K562 (cell line): ENCODE measurements around the gene SNX12. TPM values are rescaled to one million over a fixed set of nuclear protein-coding genes. Genes with fewer than 3 reads are reported as not detected.

Experiments
- AFF1 ChIP-seq, 2 experiments: fragments of 450-650 bp; IDR thresholded peaks; 2 replicates each; pipeline ENCODE4 v1.6.1; 2018; ENCODE audit warnings: mild to moderate bottlenecking in 2 of 2, low read depth in 1 of 2; ENCODE audit not compliant: partially characterized antibody in 2 of 2
- ARNT ChIP-seq, 2 experiments: fragments of 450-650 bp; IDR thresholded peaks; 2 replicates each; pipeline ENCODE4 v1.6.1; 2016; ENCODE audit warnings: mild to moderate bottlenecking in 1 of 2
- ATF4 ChIP-seq: fragments of 450-650 bp; formaldehyde crosslinking; IDR thresholded peaks from 2 replicates; pipeline ENCODE4 v1.4.0; 2022; ENCODE audit warnings: mild to moderate bottlenecking, moderate library complexity
- ATF7 ChIP-seq: fragments of 450-650 bp; IDR thresholded peaks from 2 replicates; pipeline ENCODE4 v1.7.1; 2014; ENCODE audit warnings: mild to moderate bottlenecking, moderate library complexity
- EP400 ChIP-seq: fragments of 450-650 bp; IDR thresholded peaks from 2 replicates; pipeline ENCODE4 v1.6.1; 2017; ENCODE audit warnings: antibody characterized with exemption, mild to moderate bottlenecking, moderate library complexity
- FOXK2 ChIP-seq, 2 experiments: fragments of 450-650 bp; IDR thresholded peaks in 1 of 2; conservative IDR thresholded peaks in 1 of 2; 2 replicates each; pipeline ENCODE4 v1.6.1; 2016; ENCODE audit warnings: low read depth in 2 of 2, mild to moderate bottlenecking in 1 of 2
- ID3 ChIP-seq, 2 experiments: fragments of 250-450 bp in 1 of 2; fragments of 450-650 bp in 1 of 2; sonication (Bioruptor Pico) in 1 of 2; IDR thresholded peaks; 2 replicates each; pipeline versions ENCODE4 v1.6.1 to v1.8.0; 2016 to 2021; ENCODE audit warnings: mild to moderate bottlenecking in 2 of 2, moderate library complexity in 2 of 2, missing compliant biosample characterization in 1 of 2, missing genetic modification characterization in 1 of 2
- NR2C2 ChIP-seq, 2 experiments: fragments of 200-800 bp in 1 of 2; sonication (Bioruptor generic) in 1 of 2; sonication (generic) in 1 of 2; formaldehyde crosslinking in 1 of 2; IDR thresholded peaks; 2 replicates each; pipeline versions ENCODE4 v1.6.1 to v1.8.0; 2016 to 2022; ENCODE audit warnings: mild to moderate bottlenecking in 1 of 2, missing compliant biosample characterization in 1 of 2, missing genetic modification characterization in 1 of 2, missing genetic modification reagents in 1 of 2
- NR4A1 ChIP-seq, 2 experiments: fragments of 250-450 bp in 1 of 2; fragments of 450-650 bp in 1 of 2; sonication (Bioruptor Pico) in 1 of 2; IDR thresholded peaks; 2 replicates each; pipeline versions ENCODE4 v1.4.0 to v1.6.1; 2016 to 2020; ENCODE audit warnings: mild to moderate bottlenecking in 2 of 2, missing compliant biosample characterization in 1 of 2, missing genetic modification characterization in 1 of 2, moderate library complexity in 1 of 2
- PHF8 ChIP-seq: fragments of 200-600 bp; sonication (generic); IDR thresholded peaks from 2 replicates; pipeline ENCODE4 v1.6.1; 2012; ENCODE audit warnings: mixed run types, mild to moderate bottlenecking, inconsistent platforms, low read length, moderate library complexity, borderline replicate concordance
- POLR2A ChIP-seq: fragments of 450-650 bp; conservative IDR thresholded peaks from 2 replicates; pipeline ENCODE4 v1.6.1; 2016
- SUPT5H ChIP-seq: fragments of 450-650 bp; IDR thresholded peaks from 2 replicates; pipeline ENCODE4 v1.6.1; 2016
- ZNF143 ChIP-seq: sonication (generic); formaldehyde crosslinking; IDR thresholded peaks from 2 replicates; pipeline ENCODE4 v1.9.0; 2022; ENCODE audit warnings: mild to moderate bottlenecking, missing genetic modification reagents
- ZZZ3 ChIP-seq: fragments of 450-650 bp; IDR thresholded peaks from 2 replicates; pipeline ENCODE4 v1.6.1; 2016; ENCODE audit warnings: antibody characterized with exemption, mild to moderate bottlenecking, moderate library complexity
- polyA plus RNA-seq, 8 experiments: library from polyadenylated mRNA; depleted of rRNA in 4 of 8; stranded (reverse) in 5 of 8; unstranded in 3 of 8; fragments of >200 nt; fragmentation: Nextera tagmentation in 2 of 8; fragmentation: Illumina TruSeq in 1 of 8; extraction: Ambion mirVana in 2 of 8; extraction: Trizol in 1 of 8; gene quantifications; 2 replicates each; pipeline versions ENCODE4 v1.2.1 to v1.2.3, GENCODE V29; 2011 to 2014; ENCODE audit warnings: inconsistent platforms in 1 of 8, missing spikeins in 1 of 8
- total RNA-seq, 7 experiments: library from RNA; depleted of rRNA in 6 of 7; stranded (reverse); fragments of >200 nt in 6 of 7; fragmentation: Illumina TruSeq in 2 of 7; extraction: Trizol in 2 of 7; gene quantifications; 2 replicates each; pipeline versions ENCODE4 v1.2.1 to v1.2.3, GENCODE V29; 2011 to 2021; ENCODE audit warnings: low replicate concordance in 1 of 7
- TF ChIP-seq, protein P1 (sequence below): fragments of 450-650 bp; conservative IDR thresholded peaks from 2 replicates; pipeline ENCODE4 v1.6.1; 2016; ENCODE audit warnings: missing genetic modification characterization, low read depth, mild to moderate bottlenecking, control low read depth, missing compliant biosample characterization
- TF ChIP-seq, protein P2 (sequence below), 2 experiments: fragments of 450-650 bp in 1 of 2; IDR thresholded peaks; 2 replicates each; pipeline ENCODE4 v1.6.1; 2011 to 2017; ENCODE audit warnings: low read depth in 2 of 2, antibody characterized with exemption in 1 of 2, borderline replicate concordance in 1 of 2, low read length in 1 of 2, mild to moderate bottlenecking in 1 of 2, mixed read lengths in 1 of 2; ENCODE audit not compliant: control insufficient read depth in 1 of 2

Gene SNX12
- total and polyA plus RNA-seq, 9 of the 15 experiments (the other 6 are each of a cell fraction or from before 2014, with no cell fraction given), result 12.7 to 50.3 (median 37.1) TPM

DNA sequence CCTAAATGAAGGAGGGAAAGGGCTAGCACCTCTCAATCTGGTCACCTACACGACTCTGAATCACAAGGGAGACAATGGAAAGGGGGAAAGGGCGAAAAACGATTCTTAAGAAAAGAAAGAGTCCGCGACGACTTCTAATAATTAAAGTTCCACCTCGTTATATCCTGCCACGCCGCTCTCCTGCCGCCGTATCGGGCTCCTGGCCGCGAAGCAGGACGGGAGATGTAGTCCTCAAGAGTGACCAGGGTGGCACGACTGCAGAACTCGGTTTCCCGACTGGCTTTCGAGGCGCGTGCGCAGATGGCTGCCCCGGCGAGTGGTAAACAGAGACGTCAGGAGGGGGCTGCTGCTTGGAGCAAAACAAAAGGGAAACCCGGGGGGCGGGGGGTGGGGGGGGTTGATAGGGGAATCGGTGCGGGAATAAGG, 27.4 kb upstream of the SNX12 start, which contains the start of gene FOXO4 (continued):
- peak in 1 of 2 experiments; percentile 92 for TF ChIP-seq AFF1 (IDR thresholded peaks at IDR 0.05; ENCODE audit: low read depth in 1 of 2, partially characterized antibody in 2 of 2)
- TF ChIP-seq FOXK2 (conservative IDR thresholded peaks at IDR 0.05 in 1 of 2, IDR thresholded peaks at IDR 0.05 in 1 of 2; ENCODE audit: low read depth in 2 of 2), result peak; percentile 57 to 65; a peak in 3 of 4 replicates
- TF ChIP-seq ATF7, result peak; percentile 18; the same call in 1 of the 2 replicates
- no peak for TF ChIP-seq ZZZ3
- TF ChIP-seq, protein P1, sequence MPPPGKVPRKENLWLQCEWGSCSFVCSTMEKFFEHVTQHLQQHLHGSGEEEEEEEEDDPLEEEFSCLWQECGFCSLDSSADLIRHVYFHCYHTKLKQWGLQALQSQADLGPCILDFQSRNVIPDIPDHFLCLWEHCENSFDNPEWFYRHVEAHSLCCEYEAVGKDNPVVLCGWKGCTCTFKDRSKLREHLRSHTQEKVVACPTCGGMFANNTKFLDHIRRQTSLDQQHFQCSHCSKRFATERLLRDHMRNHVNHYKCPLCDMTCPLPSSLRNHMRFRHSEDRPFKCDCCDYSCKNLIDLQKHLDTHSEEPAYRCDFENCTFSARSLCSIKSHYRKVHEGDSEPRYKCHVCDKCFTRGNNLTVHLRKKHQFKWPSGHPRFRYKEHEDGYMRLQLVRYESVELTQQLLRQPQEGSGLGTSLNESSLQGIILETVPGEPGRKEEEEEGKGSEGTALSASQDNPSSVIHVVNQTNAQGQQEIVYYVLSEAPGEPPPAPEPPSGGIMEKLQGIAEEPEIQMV, result 0 out of 2 replicates have a peak, but pooled peaks have one; percentile 34
- 0 out of 4 replicates have a peak, but pooled peaks of 1 of the 2 experiments have one; percentile 19 for TF ChIP-seq ARNT (IDR thresholded peaks at IDR 0.05)
- TF ChIP-seq SUPT5H, result peak; percentile 63; the same call in 1 of the 2 replicates
- no peak for TF ChIP-seq ATF4 (CRISPR knock-in tag)
- TF ChIP-seq EP400, result peak; percentile 64; the same call in 1 of the 2 replicates
- no peak for TF ChIP-seq ID3 (CRISPR knock-in tag; IDR thresholded peaks at IDR 0.05)
- TF ChIP-seq ID3 (tag; IDR thresholded peaks at IDR 0.05), result no peak
- peak; percentile 84 for TF ChIP-seq ZNF143 (CRISPR knock-in tag)
- peak; percentile 42; the same call in 1 of the 2 replicates for TF ChIP-seq PHF8
- peak; percentile 63 for TF ChIP-seq POLR2A
- no peak for TF ChIP-seq NR2C2 (CRISPR knock-in tag; IDR thresholded peaks at IDR 0.05)
- TF ChIP-seq NR2C2 (tag; IDR thresholded peaks at IDR 0.05), result peak; percentile 57; the same call in 1 of the 2 replicates
- TF ChIP-seq, protein P2, sequence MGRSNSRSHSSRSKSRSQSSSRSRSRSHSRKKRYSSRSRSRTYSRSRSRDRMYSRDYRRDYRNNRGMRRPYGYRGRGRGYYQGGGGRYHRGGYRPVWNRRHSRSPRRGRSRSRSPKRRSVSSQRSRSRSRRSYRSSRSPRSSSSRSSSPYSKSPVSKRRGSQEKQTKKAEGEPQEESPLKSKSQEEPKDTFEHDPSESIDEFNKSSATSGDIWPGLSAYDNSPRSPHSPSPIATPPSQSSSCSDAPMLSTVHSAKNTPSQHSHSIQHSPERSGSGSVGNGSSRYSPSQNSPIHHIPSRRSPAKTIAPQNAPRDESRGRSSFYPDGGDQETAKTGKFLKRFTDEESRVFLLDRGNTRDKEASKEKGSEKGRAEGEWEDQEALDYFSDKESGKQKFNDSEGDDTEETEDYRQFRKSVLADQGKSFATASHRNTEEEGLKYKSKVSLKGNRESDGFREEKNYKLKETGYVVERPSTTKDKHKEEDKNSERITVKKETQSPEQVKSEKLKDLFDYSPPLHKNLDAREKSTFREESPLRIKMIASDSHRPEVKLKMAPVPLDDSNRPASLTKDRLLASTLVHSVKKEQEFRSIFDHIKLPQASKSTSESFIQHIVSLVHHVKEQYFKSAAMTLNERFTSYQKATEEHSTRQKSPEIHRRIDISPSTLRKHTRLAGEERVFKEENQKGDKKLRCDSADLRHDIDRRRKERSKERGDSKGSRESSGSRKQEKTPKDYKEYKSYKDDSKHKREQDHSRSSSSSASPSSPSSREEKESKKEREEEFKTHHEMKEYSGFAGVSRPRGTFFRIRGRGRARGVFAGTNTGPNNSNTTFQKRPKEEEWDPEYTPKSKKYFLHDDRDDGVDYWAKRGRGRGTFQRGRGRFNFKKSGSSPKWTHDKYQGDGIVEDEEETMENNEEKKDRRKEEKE (IDR thresholded peaks at IDR 0.05; ENCODE audit: borderline replicate concordance in 1 of 2, control insufficient read depth in 1 of 2, low read depth in 2 of 2, low read length in 1 of 2), result no peak
- TF ChIP-seq NR4A1 (CRISPR knock-in tag; IDR thresholded peaks at IDR 0.05), result no peak
- TF ChIP-seq NR4A1 (tag; IDR thresholded peaks at IDR 0.05), result no peak
